ENCODE data around the gene HCN2. TPM values are rescaled to one million over a fixed set of nuclear protein-coding genes. Genes with fewer than 3 reads are reported as not detected.

Gene HCN2
- total RNA-seq, 2 donors from 2014 or later = 0.17 to 0.40 TPM

DNA sequence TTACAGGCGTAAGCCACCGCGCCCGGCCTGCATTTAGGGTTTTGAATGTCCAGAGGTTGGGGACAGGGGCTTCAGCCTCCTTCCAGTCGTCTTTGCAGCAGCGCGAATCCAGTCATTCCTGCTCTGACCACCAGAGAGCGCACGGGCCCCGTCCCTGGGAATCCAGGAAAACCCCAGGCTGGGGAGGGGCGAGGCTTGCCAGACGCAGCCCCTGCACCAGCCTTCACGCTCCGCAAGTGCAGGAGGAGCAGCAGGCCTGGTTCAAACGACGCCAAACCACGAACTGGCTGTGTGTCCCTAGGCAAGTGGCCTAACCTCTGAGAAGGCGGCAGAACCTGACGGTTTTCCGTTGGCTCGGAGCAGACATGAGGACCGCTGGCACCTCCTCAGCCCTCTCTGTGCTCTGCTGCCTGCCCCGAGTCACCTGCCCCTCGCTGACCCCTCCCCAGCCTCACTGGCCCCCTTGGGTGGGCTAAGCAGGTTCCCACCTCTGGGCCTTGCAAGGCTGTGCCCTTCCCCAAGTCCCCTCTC is 75.3 kb downstream of the HCN2 start:
- intact Hi-C loops (cut with DNase I) = loop anchor here (1.0 to 10.0 kb wide), 2 partner anchors 68 to 80 kb away; partner anchors contain the start of gene HCN2
- H3K27me3 ChIP-seq = no peaks in the 10 kb centered on the region
- H3K36me3 ChIP-seq = no peaks in the 10 kb centered on the region
- no peak overlapping the region for H3K27ac ChIP-seq
- H3K9me3 ChIP-seq = no peaks in the 10 kb centered on the region
- H3K4me1 ChIP-seq = peaks cover 18% of the 10 kb centered on the region
- TF ChIP-seq, protein P1, sequence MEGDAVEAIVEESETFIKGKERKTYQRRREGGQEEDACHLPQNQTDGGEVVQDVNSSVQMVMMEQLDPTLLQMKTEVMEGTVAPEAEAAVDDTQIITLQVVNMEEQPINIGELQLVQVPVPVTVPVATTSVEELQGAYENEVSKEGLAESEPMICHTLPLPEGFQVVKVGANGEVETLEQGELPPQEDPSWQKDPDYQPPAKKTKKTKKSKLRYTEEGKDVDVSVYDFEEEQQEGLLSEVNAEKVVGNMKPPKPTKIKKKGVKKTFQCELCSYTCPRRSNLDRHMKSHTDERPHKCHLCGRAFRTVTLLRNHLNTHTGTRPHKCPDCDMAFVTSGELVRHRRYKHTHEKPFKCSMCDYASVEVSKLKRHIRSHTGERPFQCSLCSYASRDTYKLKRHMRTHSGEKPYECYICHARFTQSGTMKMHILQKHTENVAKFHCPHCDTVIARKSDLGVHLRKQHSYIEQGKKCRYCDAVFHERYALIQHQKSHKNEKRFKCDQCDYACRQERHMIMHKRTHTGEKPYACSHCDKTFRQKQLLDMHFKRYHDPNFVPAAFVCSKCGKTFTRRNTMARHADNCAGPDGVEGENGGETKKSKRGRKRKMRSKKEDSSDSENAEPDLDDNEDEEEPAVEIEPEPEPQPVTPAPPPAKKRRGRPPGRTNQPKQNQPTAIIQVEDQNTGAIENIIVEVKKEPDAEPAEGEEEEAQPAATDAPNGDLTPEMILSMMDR (IDR thresholded peaks at IDR 0.05) = peak; percentile 95
- H3K9ac ChIP-seq (ENCODE audit: low read depth in 2 of 2, low read length in 2 of 2) = no peak overlapping the region
- peak; percentile 90 for DNase-seq
- H3K4me3 ChIP-seq = peak overlapping the region; percentile 8

Other genes with a start within 250 kb of the HCN2 start
- 10 to 100 TPM; 17.3 to 19.1 TPM for gene MIER2, start 245.1 kb upstream of the HCN2 start, total RNA-seq
- gene C2CD4C, start 180.7 kb upstream of the HCN2 start, total RNA-seq = under 1 TPM; 0.52 to 0.96 TPM
- 1 to 10 TPM; 2.7 to 9.5 TPM for gene SHC2, start 128.8 kb upstream of the HCN2 start, total RNA-seq
- 1 to 10 TPM; 4.5 to 7.3 TPM for gene MADCAM1, start 93.4 kb upstream of the HCN2 start, total RNA-seq
- gene TPGS1, start 82.4 kb upstream of the HCN2 start, total RNA-seq = 10 to 100 TPM; 13.3 to 14.4 TPM
- gene CDC34, start 58.1 kb upstream of the HCN2 start, total RNA-seq = 10 to 100 TPM; 60.7 to 93.4 TPM
- 1 to 10 TPM in 1 of 2 donors, under 1 TPM in 1; 0.61 to 1.0 TPM for gene GZMM, start 45.8 kb upstream of the HCN2 start, total RNA-seq
- 1,000 to 10,000 TPM in 1 of 2 donors, 100 to 1,000 TPM in 1; 920 to 1,084 TPM for gene BSG, start 17.3 kb upstream of the HCN2 start, total RNA-seq
- gene POLRMT, start 43.7 kb downstream of the HCN2 start, total RNA-seq = 10 to 100 TPM; 50.2 to 77.3 TPM
- gene FGF22, start 50.0 kb downstream of the HCN2 start, total RNA-seq = not detected
- gene RNF126, start 73.3 kb downstream of the HCN2 start, total RNA-seq = 10 to 100 TPM; 54.6 to 74.7 TPM
- 10 to 100 TPM in 1 of 2 donors, 1 to 10 TPM in 1; 4.5 to 10.1 TPM for gene FSTL3, start 86.5 kb downstream of the HCN2 start, total RNA-seq
- gene PRSS57, start 105.6 kb downstream of the HCN2 start, total RNA-seq = not detected
- 10 to 100 TPM in 1 of 2 donors, 1 to 10 TPM in 1; 3.9 to 13.5 TPM for gene PALM, start 119.1 kb downstream of the HCN2 start, total RNA-seq
- gene MISP, start 161.2 kb downstream of the HCN2 start, total RNA-seq = 100 to 1,000 TPM; 285 to 320 TPM
- gene PTBP1, start 207.6 kb downstream of the HCN2 start, total RNA-seq = 100 to 1,000 TPM; 284 to 457 TPM
- gene PLPPR3, start 232.1 kb downstream of the HCN2 start, total RNA-seq = under 1 TPM in 1 of 2 donors, not detected in 1; 0.22 TPM
- under 1 TPM in 1 of 2 donors, not detected in 1; 0.27 TPM for gene AZU1, start 238.0 kb downstream of the HCN2 start, total RNA-seq

All from colonic mucosa (tissue), 4 donors.